HEK293 (cell line): ENCODE results near the gene SEMA4B.

Experiments used
- GLI2 ChIP-seq: fragments of 450-650 bp; formaldehyde crosslinking; IDR thresholded peaks from 2 replicates; pipeline ENCODE4; 2017; ENCODE audit warnings: missing biosample characterization, missing genetic modification characterization, low read depth, borderline replicate concordance
- GLIS1 ChIP-seq: fragments of 450-650 bp; formaldehyde crosslinking; IDR thresholded peaks from 2 replicates; pipeline ENCODE4 v1.5.1; 2016; ENCODE audit warnings: missing biosample characterization, missing genetic modification characterization
- KLF8 ChIP-seq: fragments of 450-650 bp; formaldehyde crosslinking; IDR thresholded peaks from 2 replicates; pipeline ENCODE4 v1.5.1; 2016; ENCODE audit warnings: missing biosample characterization, missing genetic modification characterization
- MZF1 ChIP-seq: fragments of 450-650 bp; formaldehyde crosslinking; IDR thresholded peaks from 2 replicates; pipeline ENCODE4 v1.5.1; 2017; ENCODE audit warnings: missing biosample characterization, missing genetic modification characterization, borderline replicate concordance
- RBAK ChIP-seq: fragments of 450-650 bp; formaldehyde crosslinking; IDR thresholded peaks from 2 replicates; pipeline ENCODE4 v1.5.1; 2016; ENCODE audit warnings: missing biosample characterization, missing genetic modification characterization
- SALL2 ChIP-seq: fragments of 450-650 bp; formaldehyde crosslinking; IDR thresholded peaks from 2 replicates; pipeline ENCODE4 v1.5.0; 2017; ENCODE audit warnings: missing biosample characterization, mild to moderate bottlenecking, missing genetic modification characterization, borderline replicate concordance
- YY1 ChIP-seq: fragments of 450-650 bp; formaldehyde crosslinking; IDR thresholded peaks from 2 replicates; pipeline ENCODE4 v1.5.1; 2018; ENCODE audit warnings: missing biosample characterization, missing genetic modification characterization
- ZBTB7A ChIP-seq: fragments of 450-650 bp; formaldehyde crosslinking; IDR thresholded peaks from 2 replicates; pipeline ENCODE4 v1.5.1; 2016; ENCODE audit warnings: low read depth, missing biosample characterization, missing genetic modification characterization
- ZNF157 ChIP-seq: fragments of 450-650 bp; formaldehyde crosslinking; IDR thresholded peaks from 2 replicates; pipeline ENCODE4 v1.5.1; 2016; ENCODE audit warnings: missing biosample characterization, missing genetic modification characterization
- ZNF18 ChIP-seq: fragments of 450-650 bp; formaldehyde crosslinking; IDR thresholded peaks from 2 replicates; pipeline ENCODE4 v1.5.1; 2016; ENCODE audit warnings: missing biosample characterization, missing genetic modification characterization
- ZNF274 ChIP-seq, 2 experiments: fragments of 200-500 bp in 1 of 2; fragments of 450-650 bp in 1 of 2; sonication (Bioruptor generic) in 1 of 2; formaldehyde crosslinking in 1 of 2; IDR thresholded peaks; 2 replicates each; pipeline versions ENCODE4 v1.5.1 to v1.6.1; 2014 to 2016; ENCODE audit warnings: borderline replicate concordance in 1 of 2, inconsistent platforms in 1 of 2, low read length in 1 of 2, missing biosample characterization in 1 of 2, missing genetic modification characterization in 1 of 2
- ZNF350 ChIP-seq: fragments of 450-650 bp; formaldehyde crosslinking; IDR thresholded peaks from 2 replicates; pipeline ENCODE4 v1.5.0; 2017; ENCODE audit warnings: missing biosample characterization, mild to moderate bottlenecking, missing genetic modification characterization
- ZNF548 ChIP-seq: fragments of 450-650 bp; formaldehyde crosslinking; IDR thresholded peaks from 2 replicates; pipeline ENCODE4 v1.5.1; 2016; ENCODE audit warnings: missing biosample characterization, missing genetic modification characterization
- ZNF561 ChIP-seq: fragments of 450-650 bp; IDR thresholded peaks from 2 replicates; pipeline ENCODE4 v1.5.1; 2018; ENCODE audit warnings: missing biosample characterization, missing genetic modification characterization, borderline replicate concordance
- ZNF571 ChIP-seq: fragments of 450-650 bp; formaldehyde crosslinking; IDR thresholded peaks from 2 replicates; pipeline ENCODE4 v1.5.0; 2017; ENCODE audit warnings: missing biosample characterization, missing genetic modification characterization
- ZNF610 ChIP-seq: fragments of 450-650 bp; formaldehyde crosslinking; IDR thresholded peaks from 2 replicates; pipeline ENCODE4 v1.5.1; 2016; ENCODE audit warnings: missing biosample characterization, missing genetic modification characterization, borderline replicate concordance
- ZNF791 ChIP-seq: fragments of 450-650 bp; formaldehyde crosslinking; IDR thresholded peaks from 2 replicates; pipeline ENCODE4 v1.5.1; 2016; ENCODE audit warnings: missing biosample characterization, missing genetic modification characterization
- ZNF837 ChIP-seq: fragments of 450-650 bp; formaldehyde crosslinking; IDR thresholded peaks from 2 replicates; pipeline ENCODE4 v1.5.1; 2016; ENCODE audit warnings: missing biosample characterization, missing genetic modification characterization
- TF ChIP-seq, protein P1 (sequence below): fragments of 450-650 bp; IDR thresholded peaks from 2 replicates; pipeline ENCODE4 v1.5.1; 2018; ENCODE audit warnings: missing biosample characterization, mild to moderate bottlenecking, missing genetic modification characterization
- TF ChIP-seq, protein P2 (sequence below): fragments of 450-650 bp; formaldehyde crosslinking; IDR thresholded peaks from 2 replicates; pipeline ENCODE4 v1.5.1; 2016; ENCODE audit warnings: missing biosample characterization, missing genetic modification characterization
- TF ChIP-seq, protein P3 (sequence below): fragments of 450-650 bp; formaldehyde crosslinking; IDR thresholded peaks from 2 replicates; pipeline ENCODE4 v1.5.1; 2016; ENCODE audit warnings: missing biosample characterization, missing genetic modification characterization
- TF ChIP-seq, protein P4 (sequence below): fragments of 450-650 bp; formaldehyde crosslinking; IDR thresholded peaks from 2 replicates; pipeline ENCODE4 v1.5.1; 2016; ENCODE audit warnings: missing biosample characterization, missing genetic modification characterization
- TF ChIP-seq, protein P5 (sequence below): fragments of 450-650 bp; formaldehyde crosslinking; IDR thresholded peaks from 2 replicates; pipeline ENCODE4 v1.5.1; 2017; ENCODE audit warnings: missing biosample characterization, missing genetic modification characterization

Gene SEMA4B

GRCh38 chr15:90165659-90166489, 35.3 kb upstream of the SEMA4B start (continued):
- TF ChIP-seq, protein P1, sequence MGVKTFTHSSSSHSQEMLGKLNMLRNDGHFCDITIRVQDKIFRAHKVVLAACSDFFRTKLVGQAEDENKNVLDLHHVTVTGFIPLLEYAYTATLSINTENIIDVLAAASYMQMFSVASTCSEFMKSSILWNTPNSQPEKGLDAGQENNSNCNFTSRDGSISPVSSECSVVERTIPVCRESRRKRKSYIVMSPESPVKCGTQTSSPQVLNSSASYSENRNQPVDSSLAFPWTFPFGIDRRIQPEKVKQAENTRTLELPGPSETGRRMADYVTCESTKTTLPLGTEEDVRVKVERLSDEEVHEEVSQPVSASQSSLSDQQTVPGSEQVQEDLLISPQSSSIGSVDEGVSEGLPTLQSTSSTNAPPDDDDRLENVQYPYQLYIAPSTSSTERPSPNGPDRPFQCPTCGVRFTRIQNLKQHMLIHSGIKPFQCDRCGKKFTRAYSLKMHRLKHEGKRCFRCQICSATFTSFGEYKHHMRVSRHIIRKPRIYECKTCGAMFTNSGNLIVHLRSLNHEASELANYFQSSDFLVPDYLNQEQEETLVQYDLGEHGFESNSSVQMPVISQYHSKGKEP (tag by site-specific recombination): peak; percentile 97
- TF ChIP-seq ZNF157 (tag by site-specific recombination): no peak
- no peak for TF ChIP-seq ZNF571 (tag by site-specific recombination)
- TF ChIP-seq, protein P2, sequence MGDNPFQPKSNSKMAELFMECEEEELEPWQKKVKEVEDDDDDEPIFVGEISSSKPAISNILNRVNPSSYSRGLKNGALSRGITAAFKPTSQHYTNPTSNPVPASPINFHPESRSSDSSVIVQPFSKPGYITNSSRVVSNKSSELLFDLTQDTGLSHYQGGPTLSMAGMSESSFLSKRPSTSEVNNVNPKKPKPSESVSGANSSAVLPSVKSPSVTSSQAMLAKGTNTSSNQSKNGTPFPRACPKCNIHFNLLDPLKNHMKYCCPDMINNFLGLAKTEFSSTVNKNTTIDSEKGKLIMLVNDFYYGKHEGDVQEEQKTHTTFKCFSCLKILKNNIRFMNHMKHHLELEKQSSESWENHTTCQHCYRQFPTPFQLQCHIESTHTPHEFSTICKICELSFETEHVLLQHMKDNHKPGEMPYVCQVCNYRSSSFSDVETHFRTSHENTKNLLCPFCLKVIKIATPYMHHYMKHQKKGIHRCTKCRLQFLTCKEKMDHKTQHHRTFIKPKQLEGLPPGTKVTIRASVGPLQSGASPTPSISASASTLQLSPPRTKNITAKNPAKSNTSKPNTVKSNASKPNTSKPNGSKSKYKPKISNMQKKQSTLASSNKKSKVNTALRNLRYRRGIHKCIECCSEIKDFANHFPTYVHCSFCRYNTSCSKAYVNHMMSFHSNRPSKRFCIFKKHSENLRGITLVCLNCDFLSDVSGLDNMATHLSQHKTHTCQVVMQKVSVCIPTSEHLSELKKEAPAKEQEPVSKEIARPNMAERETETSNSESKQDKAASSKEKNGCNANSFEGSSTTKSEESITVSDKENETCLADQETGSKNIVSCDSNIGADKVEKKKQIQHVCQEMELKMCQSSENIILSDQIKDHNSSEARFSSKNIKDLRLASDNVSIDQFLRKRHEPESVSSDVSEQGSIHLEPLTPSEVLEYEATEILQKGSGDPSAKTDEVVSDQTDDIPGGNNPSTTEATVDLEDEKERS (tag by site-specific recombination): no peak
- no peak for TF ChIP-seq ZNF18 (tag by site-specific recombination)
- TF ChIP-seq GLI2: no peak
- TF ChIP-seq ZNF548 (tag by site-specific recombination): no peak
- TF ChIP-seq KLF8: 0 out of 2 replicates have a peak, but pooled peaks have one; percentile 32
- TF ChIP-seq, protein P3, sequence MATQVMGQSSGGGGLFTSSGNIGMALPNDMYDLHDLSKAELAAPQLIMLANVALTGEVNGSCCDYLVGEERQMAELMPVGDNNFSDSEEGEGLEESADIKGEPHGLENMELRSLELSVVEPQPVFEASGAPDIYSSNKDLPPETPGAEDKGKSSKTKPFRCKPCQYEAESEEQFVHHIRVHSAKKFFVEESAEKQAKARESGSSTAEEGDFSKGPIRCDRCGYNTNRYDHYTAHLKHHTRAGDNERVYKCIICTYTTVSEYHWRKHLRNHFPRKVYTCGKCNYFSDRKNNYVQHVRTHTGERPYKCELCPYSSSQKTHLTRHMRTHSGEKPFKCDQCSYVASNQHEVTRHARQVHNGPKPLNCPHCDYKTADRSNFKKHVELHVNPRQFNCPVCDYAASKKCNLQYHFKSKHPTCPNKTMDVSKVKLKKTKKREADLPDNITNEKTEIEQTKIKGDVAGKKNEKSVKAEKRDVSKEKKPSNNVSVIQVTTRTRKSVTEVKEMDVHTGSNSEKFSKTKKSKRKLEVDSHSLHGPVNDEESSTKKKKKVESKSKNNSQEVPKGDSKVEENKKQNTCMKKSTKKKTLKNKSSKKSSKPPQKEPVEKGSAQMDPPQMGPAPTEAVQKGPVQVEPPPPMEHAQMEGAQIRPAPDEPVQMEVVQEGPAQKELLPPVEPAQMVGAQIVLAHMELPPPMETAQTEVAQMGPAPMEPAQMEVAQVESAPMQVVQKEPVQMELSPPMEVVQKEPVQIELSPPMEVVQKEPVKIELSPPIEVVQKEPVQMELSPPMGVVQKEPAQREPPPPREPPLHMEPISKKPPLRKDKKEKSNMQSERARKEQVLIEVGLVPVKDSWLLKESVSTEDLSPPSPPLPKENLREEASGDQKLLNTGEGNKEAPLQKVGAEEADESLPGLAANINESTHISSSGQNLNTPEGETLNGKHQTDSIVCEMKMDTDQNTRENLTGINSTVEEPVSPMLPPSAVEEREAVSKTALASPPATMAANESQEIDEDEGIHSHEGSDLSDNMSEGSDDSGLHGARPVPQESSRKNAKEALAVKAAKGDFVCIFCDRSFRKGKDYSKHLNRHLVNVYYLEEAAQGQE: no peak
- no peak for TF ChIP-seq ZNF791 (tag by site-specific recombination)
- no peak for TF ChIP-seq ZNF837 (tag by site-specific recombination)
- TF ChIP-seq ZNF350 (tag by site-specific recombination): no peak
- TF ChIP-seq ZNF561: no peak
- TF ChIP-seq ZNF274 (IDR thresholded peaks at IDR 0.05; ENCODE audit: low read length): no peak
- no peak for TF ChIP-seq ZNF274 (tag by site-specific recombination; IDR thresholded peaks at IDR 0.05; ENCODE audit: borderline replicate concordance)
- TF ChIP-seq ZBTB7A (tag by site-specific recombination): no peak
- TF ChIP-seq ZNF610 (tag by site-specific recombination): no peak
- TF ChIP-seq MZF1 (tag by site-specific recombination): no peak
- TF ChIP-seq GLIS1 (tag by site-specific recombination): peak; percentile 80
- TF ChIP-seq, protein P4, sequence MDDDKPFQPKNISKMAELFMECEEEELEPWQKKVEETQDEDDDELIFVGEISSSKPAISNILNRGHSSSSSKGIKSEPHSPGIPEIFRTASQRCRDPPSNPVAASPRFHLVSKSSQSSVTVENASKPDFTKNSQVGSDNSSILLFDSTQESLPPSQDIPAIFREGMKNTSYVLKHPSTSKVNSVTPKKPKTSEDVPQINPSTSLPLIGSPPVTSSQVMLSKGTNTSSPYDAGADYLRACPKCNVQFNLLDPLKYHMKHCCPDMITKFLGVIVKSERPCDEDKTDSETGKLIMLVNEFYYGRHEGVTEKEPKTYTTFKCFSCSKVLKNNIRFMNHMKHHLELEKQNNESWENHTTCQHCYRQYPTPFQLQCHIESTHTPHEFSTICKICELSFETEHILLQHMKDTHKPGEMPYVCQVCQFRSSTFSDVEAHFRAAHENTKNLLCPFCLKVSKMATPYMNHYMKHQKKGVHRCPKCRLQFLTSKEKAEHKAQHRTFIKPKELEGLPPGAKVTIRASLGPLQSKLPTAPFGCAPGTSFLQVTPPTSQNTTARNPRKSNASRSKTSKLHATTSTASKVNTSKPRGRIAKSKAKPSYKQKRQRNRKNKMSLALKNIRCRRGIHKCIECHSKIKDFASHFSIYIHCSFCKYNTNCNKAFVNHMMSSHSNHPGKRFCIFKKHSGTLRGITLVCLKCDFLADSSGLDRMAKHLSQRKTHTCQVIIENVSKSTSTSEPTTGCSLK (tag by site-specific recombination): no peak
- TF ChIP-seq RBAK: no peak
- no peak for TF ChIP-seq SALL2 (tag by site-specific recombination)
- TF ChIP-seq YY1 (tag by site-specific recombination): no peak
- TF ChIP-seq, protein P5, sequence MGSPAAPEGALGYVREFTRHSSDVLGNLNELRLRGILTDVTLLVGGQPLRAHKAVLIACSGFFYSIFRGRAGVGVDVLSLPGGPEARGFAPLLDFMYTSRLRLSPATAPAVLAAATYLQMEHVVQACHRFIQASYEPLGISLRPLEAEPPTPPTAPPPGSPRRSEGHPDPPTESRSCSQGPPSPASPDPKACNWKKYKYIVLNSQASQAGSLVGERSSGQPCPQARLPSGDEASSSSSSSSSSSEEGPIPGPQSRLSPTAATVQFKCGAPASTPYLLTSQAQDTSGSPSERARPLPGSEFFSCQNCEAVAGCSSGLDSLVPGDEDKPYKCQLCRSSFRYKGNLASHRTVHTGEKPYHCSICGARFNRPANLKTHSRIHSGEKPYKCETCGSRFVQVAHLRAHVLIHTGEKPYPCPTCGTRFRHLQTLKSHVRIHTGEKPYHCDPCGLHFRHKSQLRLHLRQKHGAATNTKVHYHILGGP (tag by site-specific recombination): no peak
